Activated naive CD4-positive, alpha-beta T cell treated with Interleukin-2 at 50 U/mL for 16 hours (primary cell): Measurements from ENCODE around the gene ATP10D.

Experiments used
- DNase-seq: peaks from one replicate; pipeline ENCODE4 v3.0.0-alpha.2; 2020

ATP10D gene

DNA sequence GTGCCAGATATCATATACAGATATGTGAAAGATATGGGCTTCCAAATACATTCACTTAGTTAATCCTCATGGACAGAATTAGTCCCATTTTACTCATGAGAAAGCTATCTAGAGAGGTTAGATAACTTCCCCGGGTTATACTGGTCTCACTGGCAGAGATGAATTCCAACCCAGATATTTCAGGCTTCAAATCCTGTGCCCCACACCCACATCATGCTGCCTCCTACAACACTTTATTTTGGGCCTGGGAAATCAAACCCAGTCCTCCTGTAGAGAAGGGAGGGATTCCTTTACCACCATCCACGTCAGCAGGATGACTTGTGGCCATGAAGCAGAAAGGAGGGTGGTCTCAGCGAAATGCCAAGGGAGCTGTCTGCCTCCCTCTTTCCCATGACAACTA, 113.8 kb downstream of the ATP10D start:
- DNase-seq: no peak

- DNase-seq: no peak
Observed at GRCh38 chr4:47606482-47606881, 121.4 kb downstream of the ATP10D start.

GRCh38 chr4:47612116-47613023, 127.3 kb downstream of the ATP10D start:
- no peak for DNase-seq

DNA sequence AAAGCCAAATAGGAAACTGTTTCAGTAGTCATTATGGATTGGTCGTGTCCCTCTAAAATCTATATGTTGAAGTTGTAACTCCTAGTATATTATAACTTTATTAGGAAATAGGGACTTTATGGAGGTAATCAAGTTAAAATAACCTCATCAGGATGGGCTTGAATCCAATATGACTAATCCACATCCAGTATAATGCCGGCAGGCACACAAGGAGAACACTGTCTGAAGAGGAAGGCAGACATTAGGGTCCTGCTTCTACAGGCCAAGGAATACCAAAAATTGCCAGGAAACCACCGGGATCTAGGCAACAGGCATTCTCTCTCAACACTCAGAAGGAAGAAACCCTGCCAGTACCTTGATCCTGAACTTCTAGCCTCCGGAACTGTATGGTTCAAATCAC, 130.3 kb downstream of the ATP10D start:
- no peak for DNase-seq

DNA sequence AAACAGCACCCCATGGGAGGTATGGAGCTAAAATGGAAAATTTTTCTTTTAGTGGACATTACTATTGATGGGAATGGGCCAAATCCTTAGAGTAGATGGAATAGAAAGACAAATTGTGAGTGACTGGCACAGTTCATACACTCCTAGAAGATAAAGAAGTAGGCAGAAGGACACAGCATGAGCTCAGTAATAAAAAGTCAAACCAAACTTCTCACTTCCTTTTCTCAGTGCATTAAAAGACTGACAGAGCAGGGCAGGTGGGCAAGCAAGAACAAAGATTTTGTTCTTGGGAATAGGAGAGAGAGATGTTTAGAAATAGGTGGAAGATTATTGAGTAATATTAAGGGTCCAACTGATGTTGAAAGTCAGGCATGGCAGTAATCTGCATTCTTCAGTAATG, 132.5 kb downstream of the ATP10D start:
- DNase-seq: no peak

- no peak for DNase-seq
Observed at GRCh38 chr4:47619691-47620090, 134.6 kb downstream of the ATP10D start.

DNA sequence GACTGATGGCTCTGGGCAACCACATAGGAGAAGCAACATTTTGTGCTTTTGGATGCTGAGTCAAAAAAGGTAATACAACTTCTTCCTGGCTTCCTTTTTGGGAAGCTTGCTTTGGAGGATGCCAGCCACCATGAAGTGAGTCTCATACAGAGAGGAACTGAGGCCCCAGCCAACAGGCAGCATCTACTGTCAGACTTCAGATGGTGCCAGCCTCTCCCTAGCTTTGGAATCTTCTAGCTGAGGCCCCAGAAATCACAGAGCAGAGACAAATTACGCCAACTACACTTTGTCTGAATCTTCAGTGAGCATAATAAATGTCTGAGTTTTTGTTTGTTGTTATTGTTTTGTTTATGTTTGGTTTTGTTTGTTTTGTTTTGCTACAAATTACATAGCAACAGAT, 136.1 kb downstream of the ATP10D start:
- DNase-seq: no peak

GRCh38 chr4:47624031-47624441, 139.0 kb downstream of the ATP10D start:
- DNase-seq: no peak

DNA sequence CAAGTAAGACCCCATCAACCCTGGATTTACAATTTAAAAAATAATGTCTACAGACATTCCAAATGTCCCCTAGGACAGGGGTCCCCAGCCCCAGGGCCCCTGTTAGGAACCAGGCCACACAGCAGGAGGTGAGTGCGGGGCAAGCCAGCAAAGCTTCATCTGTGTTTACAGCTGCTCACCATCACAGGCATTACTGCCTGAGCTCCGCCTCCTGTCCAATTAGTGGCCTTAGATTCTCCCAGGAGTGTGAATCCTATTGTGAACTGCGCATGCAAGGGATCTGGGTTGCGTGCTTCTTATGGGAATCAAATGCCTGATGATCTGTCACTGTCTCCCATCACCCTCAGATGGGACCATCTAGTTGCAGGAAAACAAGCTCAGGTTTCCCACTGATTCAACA, 146.1 kb downstream of the ATP10D start:
- DNase-seq: no peak

DNA sequence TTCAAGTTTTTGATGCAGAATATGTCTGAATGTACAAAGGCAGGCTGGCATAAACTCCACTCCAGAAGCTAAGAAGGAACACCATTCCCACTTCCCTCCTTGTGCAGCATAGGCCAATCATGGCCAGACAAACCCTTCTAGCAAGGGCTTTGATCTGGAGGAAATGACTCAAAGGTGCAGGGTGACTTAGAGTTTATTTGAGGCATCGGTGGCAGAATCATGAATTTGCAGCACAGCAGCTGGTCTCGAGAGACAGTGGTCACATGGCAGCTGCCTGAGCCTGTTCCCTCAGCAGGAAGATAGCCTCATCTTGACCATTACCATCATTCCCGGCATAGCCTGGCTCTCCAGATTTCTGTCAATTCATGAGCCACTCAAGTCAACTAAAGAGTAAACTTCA, 154.5 kb downstream of the ATP10D start:
- DNase-seq: no peak

- no peak for DNase-seq
Observed at GRCh38 chr4:47640911-47641310, 155.8 kb downstream of the ATP10D start.

- no peak for DNase-seq
Observed at GRCh38 chr4:47641755-47642154, 156.7 kb downstream of the ATP10D start.

DNA sequence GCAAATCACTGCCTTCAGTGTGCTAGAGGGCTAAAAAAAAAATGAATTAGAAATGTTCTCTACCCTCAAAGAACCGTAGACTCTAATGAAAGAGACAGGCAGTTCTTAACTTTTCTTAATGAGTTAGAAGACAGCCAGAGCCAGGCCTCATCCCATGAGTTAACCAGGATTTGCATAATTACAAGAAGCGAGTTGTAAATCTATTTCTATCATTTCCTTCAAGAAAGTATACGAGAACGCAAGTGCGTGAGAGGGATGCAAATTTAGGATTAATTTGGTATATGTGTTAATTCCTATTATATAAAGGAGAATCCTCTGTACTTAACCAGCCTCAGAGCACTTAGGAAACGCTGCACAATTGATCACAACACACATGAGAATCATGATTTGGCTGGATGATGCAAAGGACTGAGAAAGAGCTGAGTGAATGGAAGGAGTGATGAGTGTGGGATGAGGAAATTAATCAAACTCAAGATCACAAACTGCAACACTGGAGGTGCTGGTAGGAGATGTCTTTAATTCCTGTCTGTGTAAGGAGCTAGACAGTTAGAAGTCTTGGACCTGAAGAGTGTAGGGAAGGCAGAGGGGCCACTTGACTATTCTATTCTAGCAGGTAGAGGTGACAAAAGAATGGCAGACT, 157.2 kb downstream of the ATP10D start:
- DNase-seq: no peak
